HEK293 (cell line): ENCODE measurements around the gene DEDD2.
A peak's percentile ranks its signal among the peaks of the same experiment; 100 is the strongest.

ENCODE experiments used
- EGR2 ChIP-seq: fragments of 450-650 bp; formaldehyde crosslinking; IDR thresholded peaks from 2 replicates; pipeline ENCODE4 v1.5.1; 2016; ENCODE audit warnings: low read depth, missing biosample characterization, missing genetic modification characterization
- KLF16 ChIP-seq: fragments of 450-650 bp; formaldehyde crosslinking; IDR thresholded peaks from 2 replicates; pipeline ENCODE4 v1.5.1; 2017; ENCODE audit warnings: missing biosample characterization, missing genetic modification characterization
- OSR2 ChIP-seq: fragments of 450-650 bp; formaldehyde crosslinking; IDR thresholded peaks from 2 replicates; pipeline ENCODE4 v1.5.1; 2016; ENCODE audit warnings: missing biosample characterization, missing genetic modification characterization
- RBAK ChIP-seq: fragments of 450-650 bp; formaldehyde crosslinking; IDR thresholded peaks from 2 replicates; pipeline ENCODE4 v1.5.1; 2016; ENCODE audit warnings: missing biosample characterization, missing genetic modification characterization
- SCRT1 ChIP-seq: fragments of 450-650 bp; formaldehyde crosslinking; IDR thresholded peaks from 2 replicates; pipeline ENCODE4 v1.5.1; 2016; ENCODE audit warnings: missing biosample characterization, missing genetic modification characterization, borderline replicate concordance
- SP2 ChIP-seq: fragments of 450-650 bp; formaldehyde crosslinking; IDR thresholded peaks from 2 replicates; pipeline ENCODE4 v1.5.1; 2016; ENCODE audit warnings: missing biosample characterization, missing genetic modification characterization
- SP3 ChIP-seq: fragments of 450-650 bp; formaldehyde crosslinking; IDR thresholded peaks from 2 replicates; pipeline ENCODE4 v1.5.1; 2016; ENCODE audit warnings: missing biosample characterization, missing genetic modification characterization
- SP7 ChIP-seq: fragments of 450-650 bp; formaldehyde crosslinking; IDR thresholded peaks from 2 replicates; pipeline ENCODE4 v1.5.1; 2016; ENCODE audit warnings: missing biosample characterization, missing genetic modification characterization
- ZBTB17 ChIP-seq: fragments of 450-650 bp; formaldehyde crosslinking; IDR thresholded peaks from 2 replicates; pipeline ENCODE4 v1.5.1; 2016; ENCODE audit warnings: missing biosample characterization, missing genetic modification characterization
- ZFP37 ChIP-seq: fragments of 450-650 bp; formaldehyde crosslinking; IDR thresholded peaks from 2 replicates; pipeline ENCODE4 v1.5.1; 2016; ENCODE audit warnings: missing biosample characterization, missing genetic modification characterization
- ZNF138 ChIP-seq: fragments of 450-650 bp; formaldehyde crosslinking; IDR thresholded peaks from 2 replicates; pipeline ENCODE4 v1.5.1; 2016; ENCODE audit warnings: missing biosample characterization, missing genetic modification characterization, borderline replicate concordance
- ZNF221 ChIP-seq: fragments of 450-650 bp; formaldehyde crosslinking; IDR thresholded peaks from 2 replicates; pipeline ENCODE4 v1.5.1; 2017; ENCODE audit warnings: missing biosample characterization, missing genetic modification characterization, borderline replicate concordance
- ZNF394 ChIP-seq: fragments of 450-650 bp; formaldehyde crosslinking; IDR thresholded peaks from 2 replicates; pipeline ENCODE4 v1.5.1; 2016; ENCODE audit warnings: missing biosample characterization, missing genetic modification characterization, mild to moderate bottlenecking, moderate library complexity, borderline replicate concordance
- ZNF544 ChIP-seq: fragments of 450-650 bp; formaldehyde crosslinking; IDR thresholded peaks from 2 replicates; pipeline ENCODE4 v1.5.0; 2017; ENCODE audit warnings: missing biosample characterization, missing genetic modification characterization
- ZNF549 ChIP-seq: fragments of 450-650 bp; IDR thresholded peaks from 2 replicates; pipeline ENCODE4 v1.5.1; 2018; ENCODE audit warnings: missing biosample characterization, missing genetic modification characterization, mild to moderate bottlenecking, inconsistent platforms, moderate library complexity
- ZNF560 ChIP-seq: fragments of 450-650 bp; formaldehyde crosslinking; IDR thresholded peaks from 2 replicates; pipeline ENCODE4 v1.5.1; 2017; ENCODE audit warnings: missing biosample characterization, missing genetic modification characterization, borderline replicate concordance
- ZNF623 ChIP-seq: fragments of 450-650 bp; formaldehyde crosslinking; IDR thresholded peaks from 2 replicates; pipeline ENCODE4 v1.5.1; 2016; ENCODE audit warnings: missing biosample characterization, missing genetic modification characterization
- ZNF654 ChIP-seq: fragments of 450-650 bp; formaldehyde crosslinking; IDR thresholded peaks from 2 replicates; pipeline ENCODE4 v1.5.1; 2016; ENCODE audit warnings: low read depth, missing biosample characterization, missing genetic modification characterization
- ZNF664 ChIP-seq: fragments of 450-650 bp; formaldehyde crosslinking; IDR thresholded peaks from 2 replicates; pipeline ENCODE4 v1.5.1; 2016; ENCODE audit warnings: missing biosample characterization, missing genetic modification characterization
- ZSCAN30 ChIP-seq: fragments of 450-650 bp; IDR thresholded peaks from 2 replicates; pipeline ENCODE4 v1.5.1; 2018; ENCODE audit warnings: missing biosample characterization, mild to moderate bottlenecking, missing genetic modification characterization, moderate library complexity
- TF ChIP-seq, protein P1 (sequence below): fragments of 450-650 bp; formaldehyde crosslinking; IDR thresholded peaks from 2 replicates; pipeline ENCODE4 v1.5.1; 2017; ENCODE audit warnings: missing biosample characterization, missing genetic modification characterization
- TF ChIP-seq, protein P2 (sequence below): fragments of 450-650 bp; formaldehyde crosslinking; IDR thresholded peaks from 2 replicates; pipeline ENCODE4 v1.5.1; 2016; ENCODE audit warnings: missing biosample characterization, missing genetic modification characterization
- TF ChIP-seq, protein P3 (sequence below): fragments of 450-650 bp; formaldehyde crosslinking; IDR thresholded peaks from 2 replicates; pipeline ENCODE4 v1.5.1; 2017; ENCODE audit warnings: missing biosample characterization, missing genetic modification characterization
- TF ChIP-seq, protein P4 (sequence below): fragments of 450-650 bp; formaldehyde crosslinking; optimal IDR thresholded peaks from 2 replicates; pipeline ENCODE3; 2016; ENCODE audit warnings: missing biosample characterization, mild to moderate bottlenecking, missing genetic modification characterization

The DEDD2 gene

DNA sequence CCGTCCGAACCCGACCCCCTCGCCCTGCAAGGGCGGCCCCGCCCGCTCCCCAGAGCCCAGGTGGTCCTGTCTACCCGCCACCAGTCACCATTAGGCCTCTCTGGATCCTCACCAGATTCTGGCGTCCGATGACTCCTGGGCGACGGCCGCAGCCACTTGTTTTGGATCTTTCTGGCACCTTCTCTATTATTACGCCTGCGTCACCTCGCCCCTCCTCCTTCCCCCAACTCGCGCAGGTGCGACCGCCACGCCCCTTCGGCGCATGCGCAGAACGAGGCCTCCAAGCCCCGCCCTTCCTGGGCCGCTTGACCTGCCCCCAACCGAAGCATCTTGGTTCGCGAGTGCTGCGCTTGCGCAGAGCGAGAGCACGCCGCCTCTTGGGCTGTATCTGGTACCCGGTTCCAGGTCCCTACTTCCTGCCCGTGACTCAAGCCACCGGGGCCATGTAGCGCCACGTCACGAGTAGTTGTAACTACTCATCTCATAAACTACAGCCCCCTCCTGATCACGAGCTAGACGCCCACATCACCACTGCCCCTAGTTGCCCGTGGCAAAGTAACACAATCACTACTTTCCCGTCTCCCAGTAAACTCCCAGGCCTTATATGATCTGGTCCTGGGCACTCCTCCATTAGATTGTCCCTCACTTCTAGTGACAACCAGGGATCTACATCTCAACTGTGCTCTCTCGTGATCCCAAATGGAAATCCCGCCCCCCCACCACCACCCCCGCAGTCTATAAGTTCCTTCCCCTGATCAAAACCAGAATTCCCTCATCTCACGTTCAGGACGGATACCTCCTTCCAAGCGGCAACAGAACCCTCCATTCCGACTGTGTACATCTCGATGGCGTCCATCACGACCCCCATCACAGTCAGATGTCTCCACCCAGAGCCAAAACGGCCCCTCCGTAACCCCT, at the start of gene DEDD2 (continued):
- TF ChIP-seq EGR2 (tag by site-specific recombination) (peak; percentile 76), SCRT1 (tag by site-specific recombination) (peak; percentile 78), ZNF560 (tag by site-specific recombination) (no peak), RBAK (tag by site-specific recombination) (0 out of 2 replicates have a peak, but pooled peaks have one; percentile 44), ZNF623 (tag by site-specific recombination) (no peak), ZNF664 (tag by site-specific recombination) (no peak), ZNF138 (tag by site-specific recombination) (no peak; the same call in 1 of the 2 replicates), ZFP37 (tag by site-specific recombination) (no peak), ZNF549 (tag by site-specific recombination) (no peak), ZNF394 (tag by site-specific recombination) (no peak), ZNF654 (tag by site-specific recombination) (no peak), ZSCAN30 (peak; percentile 63), SP3 (tag by site-specific recombination) (peak; percentile 90), KLF16 (peak; percentile 80), SP2 (tag by site-specific recombination) (peak; percentile 95), OSR2 (tag by site-specific recombination) (no peak), SP7 (peak; percentile 50), ZBTB17 (peak; percentile 82; the same call in 1 of the 2 replicates), ZNF544 (tag by site-specific recombination) (no peak), ZNF221 (no peak)
- TF ChIP-seq, protein P1, sequence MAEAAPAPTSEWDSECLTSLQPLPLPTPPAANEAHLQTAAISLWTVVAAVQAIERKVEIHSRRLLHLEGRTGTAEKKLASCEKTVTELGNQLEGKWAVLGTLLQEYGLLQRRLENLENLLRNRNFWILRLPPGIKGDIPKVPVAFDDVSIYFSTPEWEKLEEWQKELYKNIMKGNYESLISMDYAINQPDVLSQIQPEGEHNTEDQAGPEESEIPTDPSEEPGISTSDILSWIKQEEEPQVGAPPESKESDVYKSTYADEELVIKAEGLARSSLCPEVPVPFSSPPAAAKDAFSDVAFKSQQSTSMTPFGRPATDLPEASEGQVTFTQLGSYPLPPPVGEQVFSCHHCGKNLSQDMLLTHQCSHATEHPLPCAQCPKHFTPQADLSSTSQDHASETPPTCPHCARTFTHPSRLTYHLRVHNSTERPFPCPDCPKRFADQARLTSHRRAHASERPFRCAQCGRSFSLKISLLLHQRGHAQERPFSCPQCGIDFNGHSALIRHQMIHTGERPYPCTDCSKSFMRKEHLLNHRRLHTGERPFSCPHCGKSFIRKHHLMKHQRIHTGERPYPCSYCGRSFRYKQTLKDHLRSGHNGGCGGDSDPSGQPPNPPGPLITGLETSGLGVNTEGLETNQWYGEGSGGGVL (tag by site-specific recombination) = peak; percentile 67
- TF ChIP-seq, protein P2, sequence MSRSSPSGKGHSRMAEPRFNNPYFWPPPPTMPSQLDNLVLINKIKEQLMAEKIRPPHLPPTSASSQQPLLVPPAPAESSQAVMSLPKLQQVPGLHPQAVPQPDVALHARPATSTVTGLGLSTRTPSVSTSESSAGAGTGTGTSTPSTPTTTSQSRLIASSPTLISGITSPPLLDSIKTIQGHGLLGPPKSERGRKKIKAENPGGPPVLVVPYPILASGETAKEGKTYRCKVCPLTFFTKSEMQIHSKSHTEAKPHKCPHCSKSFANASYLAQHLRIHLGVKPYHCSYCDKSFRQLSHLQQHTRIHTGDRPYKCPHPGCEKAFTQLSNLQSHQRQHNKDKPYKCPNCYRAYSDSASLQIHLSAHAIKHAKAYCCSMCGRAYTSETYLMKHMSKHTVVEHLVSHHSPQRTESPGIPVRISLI (tag by site-specific recombination) = no peak
- TF ChIP-seq, protein P3, sequence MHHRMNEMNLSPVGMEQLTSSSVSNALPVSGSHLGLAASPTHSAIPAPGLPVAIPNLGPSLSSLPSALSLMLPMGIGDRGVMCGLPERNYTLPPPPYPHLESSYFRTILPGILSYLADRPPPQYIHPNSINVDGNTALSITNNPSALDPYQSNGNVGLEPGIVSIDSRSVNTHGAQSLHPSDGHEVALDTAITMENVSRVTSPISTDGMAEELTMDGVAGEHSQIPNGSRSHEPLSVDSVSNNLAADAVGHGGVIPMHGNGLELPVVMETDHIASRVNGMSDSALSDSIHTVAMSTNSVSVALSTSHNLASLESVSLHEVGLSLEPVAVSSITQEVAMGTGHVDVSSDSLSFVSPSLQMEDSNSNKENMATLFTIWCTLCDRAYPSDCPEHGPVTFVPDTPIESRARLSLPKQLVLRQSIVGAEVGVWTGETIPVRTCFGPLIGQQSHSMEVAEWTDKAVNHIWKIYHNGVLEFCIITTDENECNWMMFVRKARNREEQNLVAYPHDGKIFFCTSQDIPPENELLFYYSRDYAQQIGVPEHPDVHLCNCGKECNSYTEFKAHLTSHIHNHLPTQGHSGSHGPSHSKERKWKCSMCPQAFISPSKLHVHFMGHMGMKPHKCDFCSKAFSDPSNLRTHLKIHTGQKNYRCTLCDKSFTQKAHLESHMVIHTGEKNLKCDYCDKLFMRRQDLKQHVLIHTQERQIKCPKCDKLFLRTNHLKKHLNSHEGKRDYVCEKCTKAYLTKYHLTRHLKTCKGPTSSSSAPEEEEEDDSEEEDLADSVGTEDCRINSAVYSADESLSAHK (tag by site-specific recombination) = no peak
- TF ChIP-seq, protein P4, sequence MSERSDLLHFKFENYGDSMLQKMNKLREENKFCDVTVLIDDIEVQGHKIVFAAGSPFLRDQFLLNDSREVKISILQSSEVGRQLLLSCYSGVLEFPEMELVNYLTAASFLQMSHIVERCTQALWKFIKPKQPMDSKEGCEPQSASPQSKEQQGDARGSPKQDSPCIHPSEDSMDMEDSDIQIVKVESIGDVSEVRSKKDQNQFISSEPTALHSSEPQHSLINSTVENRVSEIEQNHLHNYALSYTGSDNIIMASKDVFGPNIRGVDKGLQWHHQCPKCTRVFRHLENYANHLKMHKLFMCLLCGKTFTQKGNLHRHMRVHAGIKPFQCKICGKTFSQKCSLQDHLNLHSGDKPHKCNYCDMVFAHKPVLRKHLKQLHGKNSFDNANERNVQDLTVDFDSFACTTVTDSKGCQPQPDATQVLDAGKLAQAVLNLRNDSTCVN (tag by site-specific recombination) = no peak
